ENCODE measurements around the gene CORO2A. TPM values are rescaled to one million over a fixed set of nuclear protein-coding genes. Genes with fewer than 3 reads are reported as not detected.

CORO2A gene
- total RNA-seq, 1 donor from 2014 or later, result 1.7 TPM

- DNase-seq, result no peak
Observed at GRCh38 chr9:98168153-98168780, 24.2 kb downstream of the CORO2A start.

GRCh38 chr9:98164912-98165311 lies 27.5 kb downstream of the CORO2A start:
- DNase-seq, result no peak

DNA sequence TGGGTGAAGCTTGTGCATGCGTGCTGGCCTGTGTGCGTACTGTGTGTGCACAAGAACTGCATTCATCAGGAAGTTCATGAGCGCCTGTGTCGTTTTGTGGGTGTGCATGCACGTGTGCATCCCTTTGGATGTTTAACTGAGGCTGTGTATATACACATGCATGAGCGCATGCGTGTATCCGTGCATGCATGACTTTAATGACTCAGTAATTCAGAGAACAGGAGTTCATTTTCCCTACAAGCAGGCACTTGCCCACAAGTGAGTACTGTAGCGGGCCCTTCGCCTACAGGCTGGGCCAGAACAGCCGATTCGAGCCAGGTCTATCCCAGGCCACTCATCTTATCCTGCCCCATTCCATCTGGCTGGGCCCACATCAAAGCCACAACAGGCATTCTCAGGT lies 29.8 kb downstream of the CORO2A start:
- no peak for DNase-seq

GRCh38 chr9:98161851-98162250 lies 30.6 kb downstream of the CORO2A start:
- DNase-seq, result no peak

DNA sequence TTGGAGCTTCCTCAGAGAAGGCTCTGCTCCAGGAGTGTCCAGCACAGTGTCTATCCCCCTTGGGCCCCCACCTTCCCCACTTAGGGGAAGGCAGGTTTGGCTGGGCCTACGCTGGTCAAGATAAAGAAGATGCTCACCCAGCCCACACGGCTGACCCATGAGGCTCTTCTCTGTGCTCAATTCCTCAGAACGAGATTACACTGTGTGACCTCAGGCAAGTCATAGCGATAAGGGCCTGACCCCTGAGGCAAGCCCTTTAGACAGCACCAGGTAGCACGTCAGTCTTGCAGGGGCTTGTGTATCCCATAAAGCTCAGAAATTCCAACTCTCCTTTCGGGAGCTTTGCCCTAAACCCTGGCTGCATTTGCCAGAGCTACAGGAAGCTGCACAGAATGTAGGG lies 32.6 kb downstream of the CORO2A start:
- no peak for DNase-seq

GRCh38 chr9:98159301-98159700 lies 33.1 kb downstream of the CORO2A start:
- DNase-seq, result no peak

- DNase-seq, result no peak
Observed at GRCh38 chr9:98158071-98158831, 34.2 kb downstream of the CORO2A start.

DNA sequence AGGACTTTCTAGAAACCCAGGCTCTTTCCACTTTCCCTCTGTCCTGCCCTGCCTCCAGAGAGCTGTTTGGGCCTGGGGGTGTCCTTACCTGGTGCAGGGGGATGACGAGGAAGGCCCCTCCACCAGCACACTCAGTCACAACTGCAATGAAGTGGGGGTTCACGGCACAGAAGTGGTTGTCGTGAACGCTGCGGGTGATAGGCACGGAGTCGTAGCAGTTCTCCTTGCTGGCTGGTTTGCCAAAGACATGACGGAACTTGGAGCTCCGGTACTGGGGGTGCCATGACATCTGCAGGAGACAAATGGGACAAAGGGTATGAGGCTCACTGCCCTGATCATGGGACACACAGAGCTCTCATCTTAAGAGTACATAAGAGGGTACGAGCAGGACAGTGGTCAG lies 35.1 kb downstream of the CORO2A start:
- DNase-seq, result no peak

- DNase-seq, result no peak
Observed at GRCh38 chr9:98154678-98155077, 37.8 kb downstream of the CORO2A start.

DNA sequence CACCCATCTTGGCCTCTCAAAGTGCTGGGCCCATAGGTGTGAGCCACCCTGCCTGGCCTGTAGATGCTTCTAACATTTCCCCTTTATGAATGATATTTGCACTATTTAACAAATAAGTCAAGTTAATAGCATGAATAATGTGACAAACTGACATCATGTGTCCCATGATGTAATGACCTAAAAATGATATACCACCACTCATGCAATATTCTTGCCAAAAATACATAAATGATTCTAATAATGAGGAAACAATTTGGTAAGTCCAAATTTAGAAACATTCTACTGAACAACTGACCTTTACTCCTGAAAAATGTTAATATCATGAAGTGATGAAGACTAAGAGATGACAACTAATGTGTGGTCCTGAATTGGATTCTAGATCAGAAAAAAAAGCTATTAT lies 39.9 kb downstream of the CORO2A start:
- no peak for DNase-seq

GRCh38 chr9:98150721-98151120 lies 41.7 kb downstream of the CORO2A start:
- no peak for DNase-seq

- DNase-seq, result no peak
Observed at GRCh38 chr9:98150164-98150563, 42.3 kb downstream of the CORO2A start.

GRCh38 chr9:98149422-98149821 lies 43.0 kb downstream of the CORO2A start:
- no peak for DNase-seq

DNA sequence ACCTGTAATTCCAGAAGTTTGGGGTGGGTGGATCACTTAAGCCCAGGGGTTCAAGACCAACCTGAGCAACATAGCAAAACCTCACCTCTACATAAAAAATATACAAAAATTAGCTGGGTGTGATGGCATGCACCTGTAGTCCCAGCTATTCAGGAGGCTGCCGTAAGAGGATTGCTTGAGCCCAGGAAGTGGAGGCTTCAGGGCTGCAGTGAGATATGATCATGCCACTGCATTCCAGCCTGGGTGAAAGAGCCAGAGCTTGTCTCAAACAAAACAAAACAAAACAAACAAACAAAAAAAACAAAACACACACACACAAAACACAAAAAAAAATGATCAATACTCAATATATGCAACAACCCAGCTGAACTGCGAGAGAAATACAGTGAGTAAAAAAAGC lies 44.0 kb downstream of the CORO2A start:
- DNase-seq, result no peak

DNA sequence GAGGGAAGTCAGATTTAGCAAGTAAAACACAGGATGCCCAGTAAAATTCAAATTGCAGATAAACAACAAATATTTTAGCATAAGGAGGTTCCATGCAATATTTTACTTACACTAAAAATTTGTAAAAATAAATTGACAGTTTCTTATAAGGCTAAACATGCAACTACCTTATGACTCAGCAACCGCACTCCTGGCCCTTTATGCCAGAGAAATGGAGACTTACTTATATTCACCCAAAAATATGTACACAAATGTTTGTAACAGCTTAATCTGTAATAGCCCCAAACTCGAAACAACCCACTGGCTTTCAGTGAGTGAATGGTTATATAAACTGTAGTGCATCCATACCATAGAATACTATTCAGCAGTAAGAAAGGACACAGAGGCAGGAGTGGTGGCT lies 44.9 kb downstream of the CORO2A start:
- no peak for DNase-seq

DNA sequence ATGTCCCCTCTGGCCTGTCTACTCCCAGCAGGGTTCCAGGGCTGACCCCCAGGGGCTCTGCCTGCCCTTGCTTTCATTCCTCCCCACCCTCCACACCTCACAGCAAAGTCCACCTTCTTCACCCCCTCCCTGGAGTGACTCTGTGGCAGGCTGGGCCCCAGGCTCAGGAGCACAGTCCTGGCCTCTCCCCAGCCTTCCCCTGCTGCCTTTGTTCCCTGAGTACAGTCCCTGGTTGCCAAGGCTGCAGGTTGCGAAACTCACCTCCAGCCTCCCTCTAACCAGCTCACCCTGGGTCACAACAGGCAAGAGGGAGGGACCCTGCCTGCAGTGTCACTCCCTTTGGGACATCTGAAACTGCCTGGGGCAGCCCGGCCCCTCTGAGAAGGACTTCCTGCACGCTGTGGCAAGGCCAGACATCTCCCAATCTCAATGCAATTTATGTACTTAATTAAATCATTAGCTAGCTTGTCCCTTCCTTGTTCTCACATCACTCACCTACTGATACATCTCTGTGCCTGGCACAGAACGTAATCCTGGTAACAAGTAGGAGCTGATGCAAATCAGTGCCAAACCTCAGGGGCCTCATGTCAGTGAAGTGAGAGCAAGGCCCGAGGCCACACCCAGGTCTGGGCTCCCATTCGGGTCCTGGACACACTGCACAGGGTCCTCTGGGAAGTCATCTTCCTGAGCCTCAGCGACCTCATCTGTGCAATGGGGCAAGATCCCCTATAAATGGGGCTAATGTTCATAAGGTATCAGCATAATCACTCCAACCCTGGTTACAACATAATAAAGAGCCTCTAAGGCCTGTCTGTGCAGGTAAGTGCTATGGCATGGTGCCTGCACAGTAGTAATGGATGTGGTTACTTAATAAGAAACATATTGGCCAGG lies 46.1 kb downstream of the CORO2A start:
- no peak for DNase-seq

GRCh38 chr9:98144631-98145030 lies 47.8 kb downstream of the CORO2A start:
- no peak for DNase-seq

DNA sequence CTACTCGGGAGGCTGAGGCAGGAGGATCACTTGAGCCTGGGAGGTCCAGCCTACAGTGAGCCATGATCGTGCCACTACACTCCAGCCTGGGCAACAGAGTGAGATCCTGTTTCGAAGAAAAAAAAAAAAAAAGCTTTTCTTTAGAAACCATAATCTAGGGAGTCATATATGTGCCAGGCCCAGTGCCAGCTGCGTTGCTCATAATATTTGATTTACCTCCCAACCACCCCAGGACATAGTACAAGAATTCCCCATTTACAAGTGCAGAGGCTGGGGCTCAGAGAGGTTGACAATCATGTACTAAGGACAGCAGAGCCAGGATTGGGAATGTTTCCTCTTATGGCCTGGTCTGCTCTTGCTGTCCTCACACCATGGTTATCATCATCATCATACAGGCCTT lies 48.4 kb downstream of the CORO2A start:
- no peak for DNase-seq

- no peak for DNase-seq
Observed at GRCh38 chr9:98142925-98143481, 49.4 kb downstream of the CORO2A start.

- DNase-seq, result peak; percentile 12
Observed at GRCh38 chr9:98142182-98142907, 50.1 kb downstream of the CORO2A start.

GRCh38 chr9:98140503-98140902 lies 51.9 kb downstream of the CORO2A start:
- no peak for DNase-seq

DNA sequence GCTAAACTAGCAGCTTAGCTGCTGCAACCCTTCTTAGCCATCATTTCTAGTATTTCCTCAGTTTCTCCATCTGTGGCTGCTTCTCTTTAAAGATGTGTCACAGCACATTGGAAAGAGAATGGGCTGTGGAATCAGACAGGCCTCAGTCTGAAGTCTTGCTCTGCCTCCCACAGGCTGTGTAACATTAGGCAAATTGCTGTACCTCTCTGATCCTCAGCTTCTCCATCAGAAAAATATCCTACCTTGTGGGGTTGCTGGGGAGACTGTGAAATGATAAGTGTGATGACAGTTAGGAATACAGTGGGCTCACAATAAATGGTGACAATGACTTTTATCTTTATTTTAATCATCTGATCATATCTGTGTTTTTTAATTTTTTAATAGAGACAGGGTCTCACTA lies 55.9 kb downstream of the CORO2A start:
- no peak for DNase-seq

- DNase-seq, result no peak
Observed at GRCh38 chr9:98135938-98136337, 56.5 kb downstream of the CORO2A start.
